Osteocyte (in vitro differentiated cells): Measurements from ENCODE around the gene NPB. TPM values are rescaled to one million over a fixed set of nuclear protein-coding genes. Genes with fewer than 3 reads are reported as not detected.

Source experiments
- DNase-seq: peaks from one replicate; pipeline ENCODE4 v3.0.0; 2021; ENCODE audit warnings: mixed read lengths; ENCODE audit not compliant: unreplicated experiment; ENCODE audit errors: extremely low spot score
- H3K27ac Mint-ChIP-seq: one replicate; pipeline ENCODE4 v1.8.0; 2021; ENCODE audit warnings: mild to moderate bottlenecking, mixed read lengths; ENCODE audit not compliant: unreplicated experiment
- H3K27me3 Mint-ChIP-seq: one replicate; pipeline ENCODE4 v1.8.0; 2021; ENCODE audit warnings: mixed read lengths; ENCODE audit not compliant: unreplicated experiment
- H3K36me3 Mint-ChIP-seq: one replicate; pipeline ENCODE4 v1.8.0; 2021; ENCODE audit warnings: mixed read lengths; ENCODE audit not compliant: unreplicated experiment
- H3K4me1 Mint-ChIP-seq: one replicate; pipeline ENCODE4 v1.8.0; 2021; ENCODE audit warnings: mixed read lengths; ENCODE audit not compliant: unreplicated experiment
- H3K4me3 Mint-ChIP-seq: one replicate; pipeline ENCODE4 v1.8.0; 2021; ENCODE audit warnings: mild to moderate bottlenecking, moderate library complexity, mixed read lengths; ENCODE audit not compliant: unreplicated experiment
- H3K9me3 Mint-ChIP-seq: one replicate; pipeline ENCODE4 v1.8.0; 2021; ENCODE audit warnings: mixed read lengths; ENCODE audit not compliant: unreplicated experiment
- CTCF ChIP-seq: fragments of 200-600 bp; sonication (generic); IDR thresholded peaks from 2 replicates; pipeline ENCODE4 v1.5.0; 2021; ENCODE audit warnings: antibody characterized with exemption, mild to moderate bottlenecking, moderate library complexity
- long read RNA-seq: library from polyadenylated mRNA; unstranded; transcript quantifications from one replicate; pipeline ENCODE4 v2.0.0, GENCODE V29; 2021
- total RNA-seq: library from RNA; stranded (reverse); gene quantifications from 2 replicates; pipeline ENCODE4 v1.2.1, GENCODE V29; 2021

NPB gene
- total RNA-seq: 0.56 and 0.68 TPM in 2 replicates
- long read RNA-seq: 0 reads

- no peak for DNase-seq
- H3K36me3 Mint-ChIP-seq: peaks cover 10% of the 10 kb centered on the region
- TF ChIP-seq CTCF: no peak
- no peak within 1 kb of the TSS for H3K27ac Mint-ChIP-seq
- H3K27me3 Mint-ChIP-seq: no peaks in the 10 kb centered on the region
- peaks cover 34% of the 10 kb centered on the region for H3K4me1 Mint-ChIP-seq
- no peak within 1 kb of the TSS for H3K4me3 Mint-ChIP-seq
- H3K9me3 Mint-ChIP-seq: no peaks in the 10 kb centered on the region
These were observed at the start of gene NPB for GRCh38 chr17:81902023-81902652. Gene NPB (plus strand): TSS chr17:81902238. CDS start chr17:81902278, 40 bp downstream.

- H3K36me3 Mint-ChIP-seq: peaks cover 34% of the 10 kb centered on the region
- DNase-seq: no peak
- no peak overlapping the region for H3K27ac Mint-ChIP-seq
- H3K4me1 Mint-ChIP-seq: peaks cover 25% of the 10 kb centered on the region
- TF ChIP-seq CTCF: no peak
- no peak overlapping the region for H3K4me3 Mint-ChIP-seq
- H3K27me3 Mint-ChIP-seq: no peaks in the 10 kb centered on the region
- H3K9me3 Mint-ChIP-seq: no peaks in the 10 kb centered on the region
These were observed 46.9 kb upstream of the NPB start for GRCh38 chr17:81854974-81855774.

GRCh38 chr17:81858170-81858966 is 43.7 kb upstream of the NPB start:
- no peak for DNase-seq
- Mint-ChIP-seq H3K36me3 (peaks cover 23% of the 10 kb centered on the region), H3K4me1 (peaks cover 39% of the 10 kb centered on the region), H3K27ac (no peak overlapping the region), H3K9me3 (no peaks in the 10 kb centered on the region), H3K27me3 (no peaks in the 10 kb centered on the region), H3K4me3 (peak overlapping the region; percentile 93)
- no peak for TF ChIP-seq CTCF

- Mint-ChIP-seq H3K27ac (peak overlapping the region; percentile 87), H3K27me3 (no peaks in the 10 kb centered on the region), H3K9me3 (no peaks in the 10 kb centered on the region), H3K4me3 (peak overlapping the region; percentile 93), H3K36me3 (peaks cover 19% of the 10 kb centered on the region), H3K4me1 (peaks cover 42% of the 10 kb centered on the region)
- TF ChIP-seq CTCF: no peak
- no peak for DNase-seq
These were observed 42.8 kb upstream of the NPB start for GRCh38 chr17:81858967-81859905.
